HG03139 (cell line): ENCODE measurements around the gene XAF1.
"Not testable (repeated sequence)": the region's sequence is repeated elsewhere in the genome, so short reads cannot be mapped to it uniquely, and the experiment has no call there.

Experiments used
- ATAC-seq: cut with Tn5 transposase; IDR thresholded peaks from one replicate; pipeline ENCODE4 v1.9.1; 2021; ENCODE audit not compliant: unreplicated experiment

XAF1 gene

GRCh38 chr17:6797718-6798351, 42.0 kb downstream of the XAF1 start:
- no peak for ATAC-seq

- no peak for ATAC-seq
These were observed 43.9 kb downstream of the XAF1 start for GRCh38 chr17:6799738-6800137.

GRCh38 chr17:6800422-6801027, 44.7 kb downstream of the XAF1 start:
- no peak for ATAC-seq

- ATAC-seq, result no peak
These were observed 55.7 kb downstream of the XAF1 start for GRCh38 chr17:6811510-6811909.

GRCh38 chr17:6812295-6812694, 56.4 kb downstream of the XAF1 start:
- ATAC-seq, result no peak

- ATAC-seq, result no peak
These were observed 59.9 kb downstream of the XAF1 start for GRCh38 chr17:6815775-6816174.

GRCh38 chr17:6816368-6816767, 60.5 kb downstream of the XAF1 start:
- ATAC-seq, result not testable (repeated sequence)

- ATAC-seq, result no peak
These were observed 63.1 kb downstream of the XAF1 start for GRCh38 chr17:6818938-6819337.

GRCh38 chr17:6823011-6823442, 67.2 kb downstream of the XAF1 start:
- ATAC-seq, result no peak
